ENCODE data around the gene GLIPR1.
"Not testable (repeated sequence)": the region's sequence is repeated elsewhere in the genome, so short reads cannot be mapped to it uniquely, and the experiment has no call there.

The GLIPR1 gene

DNA sequence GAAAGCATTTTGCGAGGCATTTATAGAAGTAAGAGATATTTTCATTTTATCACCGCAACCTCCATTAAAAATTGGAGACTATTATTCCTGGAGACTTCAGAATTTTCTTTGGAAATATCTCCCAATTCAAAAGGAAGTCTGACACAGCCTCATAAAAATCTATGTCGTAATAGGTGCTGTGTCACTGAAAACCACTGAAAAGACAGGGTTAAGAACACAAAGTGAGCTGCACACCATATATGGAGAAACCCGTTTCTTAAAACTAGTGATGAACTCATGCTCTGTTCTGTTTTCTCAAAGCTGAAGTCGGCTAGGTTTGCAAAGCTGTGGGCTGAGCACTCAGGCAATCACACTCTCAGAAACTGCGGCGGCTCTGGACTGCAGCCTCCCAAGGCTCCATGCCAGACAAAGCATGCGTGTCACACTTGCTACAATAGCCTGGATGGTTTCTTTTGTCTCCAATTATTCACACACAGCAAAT, at the start of gene GLIPR1:
Gene GLIPR1 (plus strand): TSS at position 287 of the 481 bp plus-strand sequence. CDS start 126 bp downstream, at position 413.
- Mint-ChIP-seq H3K4me1 (peaks cover 73% of the 10 kb centered on the region), H3K36me3 (peaks cover 54% of the 10 kb centered on the region), H3K27ac (peak within 1 kb of the TSS; percentile 96), H3K4me3 (peak within 1 kb of the TSS; percentile 87), H3K9me3 (no peaks in the 10 kb centered on the region)
- DNase-seq (ENCODE audit: low spot score in 2 of 2) = peak; percentile 55 to 84
- ATAC-seq = peak; percentile 92

DNA sequence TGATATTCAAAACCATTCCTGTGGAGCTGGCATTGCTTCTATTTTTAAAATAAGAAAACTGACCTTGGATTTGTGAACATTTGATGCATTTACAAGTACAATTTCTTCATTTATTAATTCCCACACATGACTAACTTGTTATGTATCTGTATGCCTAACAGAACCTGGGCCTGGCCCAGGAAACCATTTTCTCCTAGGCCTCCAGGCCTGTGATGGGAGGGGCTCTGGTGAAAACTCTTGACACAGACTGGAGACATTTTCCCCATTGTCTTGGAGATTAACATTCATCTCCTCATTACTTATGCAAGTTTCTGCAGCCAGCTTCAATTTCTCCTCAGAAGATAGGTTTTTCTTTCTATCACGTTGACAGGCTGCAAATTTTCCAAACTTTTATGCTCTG, 47.6 kb upstream of the GLIPR1 start:
- no peak for ATAC-seq
- no peak overlapping the region for H3K4me3 Mint-ChIP-seq

DNA sequence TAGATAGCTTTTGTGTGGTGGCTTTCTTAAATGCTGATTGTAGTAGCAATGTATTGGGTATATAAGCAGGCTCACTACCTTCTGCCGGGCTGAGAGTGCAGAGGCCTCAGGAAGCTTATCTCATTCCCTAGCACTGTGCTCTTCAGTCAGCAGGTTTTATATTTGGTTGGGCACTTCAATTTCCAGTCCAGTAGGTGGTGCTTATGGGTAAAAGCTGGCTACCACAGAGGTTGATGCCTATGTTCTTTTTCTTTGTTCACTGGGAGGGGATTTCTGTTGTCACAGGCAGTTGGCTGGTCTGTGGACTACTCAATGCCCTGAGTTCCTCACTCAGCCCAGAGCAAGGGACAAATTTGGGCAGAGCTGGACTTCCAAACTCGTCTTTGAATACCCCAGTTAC, 43.0 kb upstream of the GLIPR1 start:
- H3K36me3 Mint-ChIP-seq = no peaks in the 10 kb centered on the region
- H3K4me1 Mint-ChIP-seq = no peaks in the 10 kb centered on the region
- H3K9me3 Mint-ChIP-seq = no peaks in the 10 kb centered on the region
- ATAC-seq (peak; percentile 86), DNase-seq (ENCODE audit: low spot score in 2 of 2) (no peak)
- H3K4me3 Mint-ChIP-seq = no peak overlapping the region
- H3K27ac Mint-ChIP-seq = no peak overlapping the region

More for the DNA sequence above, 47.6 kb upstream of the GLIPR1 start:
- Mint-ChIP-seq H3K36me3 (no peaks in the 10 kb centered on the region), H3K27ac (no peak overlapping the region), H3K4me1 (no peaks in the 10 kb centered on the region), H3K9me3 (peaks cover under 1% of the 10 kb centered on the region)
- DNase-seq (ENCODE audit: low spot score in 2 of 2) = no peak

DNA sequence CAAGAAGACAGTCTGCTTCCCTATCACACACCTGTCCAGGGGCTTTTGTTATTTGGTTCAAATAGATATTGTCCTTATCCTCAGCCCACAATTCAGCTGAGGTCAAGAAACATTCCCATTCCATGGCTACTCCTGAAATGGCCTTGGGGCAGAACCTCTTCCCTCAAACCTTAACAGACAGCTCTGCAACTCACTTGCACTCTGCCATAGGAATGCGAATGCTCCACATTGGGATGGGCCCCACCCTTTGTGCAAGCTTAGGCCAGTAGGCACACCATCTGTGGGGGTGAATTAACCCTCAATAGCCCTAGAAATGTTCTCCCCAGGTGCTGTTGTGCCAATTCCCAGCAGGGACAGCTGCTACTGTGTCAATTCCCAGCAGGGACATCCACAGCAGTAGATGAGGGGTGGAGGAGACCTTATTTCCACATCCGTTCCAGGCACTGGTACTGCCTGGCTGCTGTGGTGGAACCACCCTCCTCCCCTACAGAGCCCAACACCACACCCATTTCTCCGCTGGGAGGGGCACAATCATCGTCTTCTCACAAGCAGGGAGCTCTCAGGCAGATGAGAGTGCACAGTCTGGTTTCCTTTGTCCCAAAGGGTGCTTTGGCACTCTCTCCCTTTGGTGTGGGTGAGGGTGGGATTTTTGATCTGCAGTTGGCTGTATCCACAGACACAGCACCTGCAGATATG, 42.3 kb upstream of the GLIPR1 start:
- no peaks in the 10 kb centered on the region for H3K36me3 Mint-ChIP-seq
- H3K9me3 Mint-ChIP-seq = no peaks in the 10 kb centered on the region
- ATAC-seq = peak; percentile 60
- DNase-seq (ENCODE audit: low spot score in 2 of 2) = no peak
- no peaks in the 10 kb centered on the region for H3K4me1 Mint-ChIP-seq
- no peak overlapping the region for H3K27ac Mint-ChIP-seq
- no peak overlapping the region for H3K4me3 Mint-ChIP-seq

DNA sequence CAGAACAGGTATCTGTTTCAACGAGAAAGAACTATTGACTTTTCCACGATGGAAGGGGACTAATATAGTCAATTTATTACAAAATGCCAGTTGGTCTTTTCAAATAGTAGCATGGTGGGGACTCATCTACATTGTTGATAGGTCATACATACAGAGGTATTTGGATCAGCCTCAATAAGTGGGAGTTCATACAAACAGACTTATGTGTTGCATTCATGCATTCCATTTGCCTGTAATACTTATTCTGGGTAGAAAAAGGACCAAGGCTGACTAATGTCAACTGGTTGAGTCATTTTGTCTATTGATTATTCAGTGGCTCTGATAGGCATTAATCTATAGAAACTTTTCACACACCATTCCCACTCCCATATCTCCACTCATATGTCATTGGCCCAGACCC, 41.5 kb upstream of the GLIPR1 start:
- Mint-ChIP-seq H3K27ac (no peak overlapping the region), H3K36me3 (no peaks in the 10 kb centered on the region), H3K4me1 (no peaks in the 10 kb centered on the region), H3K9me3 (no peaks in the 10 kb centered on the region), H3K4me3 (no peak overlapping the region)
- DNase-seq (ENCODE audit: low spot score in 2 of 2) (no peak), ATAC-seq (no peak)

DNA sequence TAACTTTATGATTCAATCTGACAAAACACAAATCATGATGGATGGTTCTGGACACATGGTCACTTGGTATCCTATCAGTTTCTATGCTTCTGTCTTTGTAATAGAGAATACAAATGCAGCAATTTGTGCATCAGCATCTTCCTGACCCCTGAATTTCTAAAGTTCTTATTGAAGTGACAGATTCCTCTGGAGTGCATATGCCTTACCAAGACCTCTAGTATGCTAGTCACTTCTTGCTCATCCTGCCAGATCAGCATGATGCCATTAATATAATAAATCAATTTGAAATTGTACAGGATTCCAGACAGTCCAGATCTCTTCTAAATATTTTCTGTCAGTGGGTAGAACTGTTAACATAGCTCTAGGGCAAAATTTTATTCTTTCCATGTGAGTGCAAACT, 40.6 kb upstream of the GLIPR1 start:
- Mint-ChIP-seq H3K27ac (no peak overlapping the region), H3K9me3 (no peaks in the 10 kb centered on the region), H3K36me3 (no peaks in the 10 kb centered on the region), H3K4me3 (no peak overlapping the region), H3K4me1 (no peaks in the 10 kb centered on the region)
- DNase-seq (ENCODE audit: low spot score in 2 of 2) (no peak), ATAC-seq (no peak)

DNA sequence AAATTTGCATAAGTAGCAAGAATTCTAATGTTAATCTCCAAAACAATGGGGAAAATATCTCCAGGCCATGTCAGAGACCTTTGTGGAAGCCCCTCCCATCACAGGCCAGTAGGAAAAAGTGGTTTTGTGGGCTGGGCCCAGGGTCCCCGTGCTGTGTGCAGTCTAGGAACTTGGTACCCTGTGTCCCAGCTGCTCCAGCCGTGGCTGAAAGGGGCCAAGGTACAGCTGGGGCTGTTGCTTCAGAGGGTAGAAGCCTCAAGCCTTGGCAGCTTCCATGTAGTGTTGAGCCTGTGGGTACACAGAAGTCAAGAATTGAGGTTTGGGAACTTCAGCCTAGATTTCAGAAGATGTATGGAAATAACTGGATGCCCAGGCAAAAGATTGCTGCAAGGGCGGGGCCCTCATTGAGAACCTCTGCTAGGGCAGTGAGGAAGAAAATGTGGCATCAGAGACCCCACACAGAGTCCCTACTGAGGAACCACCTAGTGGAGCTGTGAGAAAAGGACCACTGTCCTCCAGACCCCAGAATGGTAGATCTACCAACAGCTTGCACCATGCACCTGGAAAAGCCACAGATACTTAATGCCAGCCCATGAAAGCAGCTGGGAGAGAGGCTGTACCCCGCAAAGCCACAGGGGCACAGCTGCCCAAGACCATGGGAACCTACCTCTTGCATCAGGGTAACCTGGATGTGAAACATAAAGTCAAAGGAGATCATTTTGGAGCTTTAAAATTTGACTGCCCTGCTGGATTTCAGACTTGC, 38.7 kb upstream of the GLIPR1 start:
- not testable (repeated sequence) for H3K27ac Mint-ChIP-seq; H3K4me1 Mint-ChIP-seq; DNase-seq (ENCODE audit: low spot score in 2 of 2); H3K36me3 Mint-ChIP-seq; H3K4me3 Mint-ChIP-seq; ATAC-seq; H3K9me3 Mint-ChIP-seq

DNA sequence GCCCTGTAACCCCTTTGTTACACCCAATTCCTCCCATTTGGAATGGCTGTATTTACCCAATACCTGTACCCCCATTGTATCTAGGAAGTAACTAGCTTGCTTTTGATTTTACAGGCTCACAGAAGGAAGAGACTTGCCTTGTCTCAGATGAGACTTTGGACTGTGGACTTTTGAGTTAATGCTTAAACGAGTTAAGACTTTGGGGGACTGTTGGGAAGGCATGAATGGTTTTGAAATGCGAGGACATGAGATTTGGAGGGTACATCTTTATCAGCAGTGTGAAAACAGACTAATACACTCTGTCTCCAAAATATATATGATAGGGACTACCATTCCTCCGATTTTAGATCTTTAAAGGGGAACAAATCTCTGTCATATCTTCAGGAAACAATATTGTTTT, 38.1 kb upstream of the GLIPR1 start:
- not testable (repeated sequence) for H3K36me3 Mint-ChIP-seq; DNase-seq (ENCODE audit: low spot score in 2 of 2); H3K27ac Mint-ChIP-seq; H3K4me1 Mint-ChIP-seq; ATAC-seq; H3K9me3 Mint-ChIP-seq; H3K4me3 Mint-ChIP-seq

DNA sequence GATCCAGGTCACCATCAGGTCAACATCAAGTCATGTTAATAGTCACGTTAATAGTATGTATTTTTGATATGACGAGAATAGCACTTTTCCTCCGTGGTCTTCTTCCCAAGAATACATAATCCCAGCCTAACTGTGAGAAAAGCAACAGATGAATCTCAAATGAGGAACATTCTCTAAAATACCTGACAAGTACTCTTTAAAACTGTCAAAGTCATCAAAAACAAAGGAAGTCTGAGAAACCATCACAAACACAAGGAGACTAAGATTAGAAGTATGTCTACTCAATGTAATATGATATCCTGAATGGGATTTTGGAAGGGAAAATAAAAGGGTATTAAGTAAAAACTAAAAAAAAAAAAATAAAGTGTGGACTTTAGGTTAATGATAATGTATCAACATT, 36.8 kb upstream of the GLIPR1 start:
- no peaks in the 10 kb centered on the region for H3K9me3 Mint-ChIP-seq
- no peak overlapping the region for H3K27ac Mint-ChIP-seq
- H3K36me3 Mint-ChIP-seq = no peaks in the 10 kb centered on the region
- H3K4me3 Mint-ChIP-seq = no peak overlapping the region
- ATAC-seq = no peak
- no peak for DNase-seq (ENCODE audit: low spot score in 2 of 2)
- H3K4me1 Mint-ChIP-seq = no peaks in the 10 kb centered on the region

DNA sequence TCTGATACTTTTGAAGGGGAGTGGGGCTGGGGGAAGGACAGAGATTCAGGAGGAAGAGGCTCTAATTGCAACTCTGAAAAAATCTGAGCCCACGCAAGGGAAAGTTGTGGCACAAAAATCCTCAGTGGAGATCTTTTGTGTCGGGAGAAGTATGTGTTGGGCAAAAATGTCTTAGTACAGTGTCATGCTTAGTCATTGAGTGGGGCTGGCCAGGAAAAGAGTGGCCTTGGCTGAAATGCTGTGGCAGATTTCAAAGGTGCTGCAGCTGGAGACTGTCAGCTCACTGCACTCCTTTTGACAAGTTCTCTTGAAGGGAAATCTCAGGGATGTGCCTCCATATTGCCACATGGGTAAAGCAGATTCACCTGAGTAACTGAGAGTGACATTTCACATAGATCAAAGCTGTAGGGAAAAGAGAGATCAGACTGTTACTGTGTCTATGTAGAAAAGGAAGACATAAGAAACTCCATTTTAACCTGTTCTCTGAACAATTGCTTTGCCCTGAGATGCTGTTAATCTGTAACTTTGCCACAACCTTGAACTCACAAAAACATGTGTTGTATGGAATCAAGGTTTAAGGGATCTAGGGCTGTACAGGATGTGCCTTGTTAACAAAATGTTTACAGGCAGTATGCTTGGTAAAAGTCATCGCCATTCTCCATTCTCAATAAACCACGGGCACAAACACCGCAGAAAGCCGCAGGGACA, 36.0 kb upstream of the GLIPR1 start:
- H3K4me1 Mint-ChIP-seq = no peaks in the 10 kb centered on the region
- no peaks in the 10 kb centered on the region for H3K9me3 Mint-ChIP-seq
- H3K36me3 Mint-ChIP-seq = no peaks in the 10 kb centered on the region
- no peak for ATAC-seq
- H3K27ac Mint-ChIP-seq = no peak overlapping the region
- no peak for DNase-seq (ENCODE audit: low spot score in 2 of 2)
- H3K4me3 Mint-ChIP-seq = no peak overlapping the region

DNA sequence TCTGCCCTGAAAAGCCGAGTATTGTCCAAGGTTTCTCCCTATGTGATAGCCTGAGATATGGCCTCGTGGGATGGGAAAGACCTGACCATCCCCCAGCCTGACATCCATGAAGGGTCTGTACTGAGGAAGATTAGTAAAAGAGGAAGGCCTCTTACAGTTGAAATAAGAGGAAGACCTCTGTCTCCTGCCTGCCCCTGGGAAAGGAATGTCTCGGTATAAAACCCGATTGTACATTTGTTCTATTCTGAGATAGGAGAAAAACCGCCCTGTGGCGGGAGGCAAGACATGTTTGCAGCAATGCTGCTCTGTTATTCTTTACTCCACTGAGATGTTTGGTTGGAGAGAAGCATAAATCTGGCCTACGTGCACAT, 35.4 kb upstream of the GLIPR1 start:
- not testable (repeated sequence) for H3K4me1 Mint-ChIP-seq; H3K27ac Mint-ChIP-seq; H3K9me3 Mint-ChIP-seq; ATAC-seq; DNase-seq (ENCODE audit: low spot score in 2 of 2); H3K36me3 Mint-ChIP-seq; H3K4me3 Mint-ChIP-seq

DNA sequence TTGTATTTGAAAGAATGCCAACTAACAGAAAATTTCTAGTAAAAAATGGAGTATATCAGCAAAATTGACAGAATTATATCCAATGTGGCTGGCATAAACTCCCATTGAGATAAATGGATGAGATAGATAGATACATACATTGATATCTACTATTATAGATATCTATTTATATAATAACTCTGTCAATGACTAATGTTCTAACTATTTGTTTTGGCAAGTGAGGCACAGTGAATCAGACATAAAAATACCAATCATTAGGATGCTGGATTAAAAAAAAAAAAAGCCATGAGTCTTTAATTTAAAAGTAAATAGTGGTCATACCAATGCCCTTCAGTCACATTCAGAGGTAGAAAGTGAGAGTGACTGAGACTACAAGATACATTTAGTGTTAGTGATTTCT, 33.7 kb upstream of the GLIPR1 start:
- Mint-ChIP-seq H3K27ac (no peak overlapping the region), H3K4me3 (no peak overlapping the region), H3K9me3 (no peaks in the 10 kb centered on the region), H3K36me3 (no peaks in the 10 kb centered on the region), H3K4me1 (no peaks in the 10 kb centered on the region)
- ATAC-seq = no peak
- no peak for DNase-seq (ENCODE audit: low spot score in 2 of 2)

DNA sequence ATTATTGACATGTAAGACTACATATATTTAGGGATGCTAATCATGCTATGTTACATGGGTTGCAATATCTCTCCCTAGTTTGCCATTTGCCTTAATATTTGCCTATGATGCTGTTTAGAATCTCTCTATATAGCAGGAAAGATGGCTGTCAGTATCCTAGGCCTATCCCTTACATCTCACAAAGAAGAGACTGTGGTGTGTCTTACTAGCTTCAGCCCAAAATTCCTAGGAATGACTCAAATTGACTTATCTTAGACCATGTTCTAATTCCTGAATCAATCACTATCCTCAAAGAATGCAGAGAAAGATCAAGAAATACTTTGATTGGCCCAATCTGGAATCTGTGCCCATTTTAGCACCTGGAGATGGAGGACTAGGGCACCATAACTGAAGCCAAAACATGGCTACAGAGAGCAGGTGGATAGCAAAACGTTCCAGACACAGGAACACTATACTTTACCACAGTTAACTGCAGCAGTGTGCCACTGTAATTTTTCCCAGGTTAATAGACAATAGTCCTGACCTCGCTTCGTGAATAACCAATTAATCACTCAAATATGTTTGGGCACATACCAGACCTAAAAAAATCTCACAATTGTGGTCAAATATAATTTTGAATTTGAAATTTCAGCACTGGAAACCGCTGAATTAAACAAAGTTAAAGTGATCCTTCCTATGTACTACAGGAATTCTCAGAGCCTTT, 32.7 kb upstream of the GLIPR1 start:
- Mint-ChIP-seq H3K4me1 (no peaks in the 10 kb centered on the region), H3K27ac (no peak overlapping the region), H3K4me3 (no peak overlapping the region), H3K36me3 (no peaks in the 10 kb centered on the region), H3K9me3 (no peaks in the 10 kb centered on the region)
- DNase-seq (ENCODE audit: low spot score in 2 of 2) (no peak), ATAC-seq (no peak)

DNA sequence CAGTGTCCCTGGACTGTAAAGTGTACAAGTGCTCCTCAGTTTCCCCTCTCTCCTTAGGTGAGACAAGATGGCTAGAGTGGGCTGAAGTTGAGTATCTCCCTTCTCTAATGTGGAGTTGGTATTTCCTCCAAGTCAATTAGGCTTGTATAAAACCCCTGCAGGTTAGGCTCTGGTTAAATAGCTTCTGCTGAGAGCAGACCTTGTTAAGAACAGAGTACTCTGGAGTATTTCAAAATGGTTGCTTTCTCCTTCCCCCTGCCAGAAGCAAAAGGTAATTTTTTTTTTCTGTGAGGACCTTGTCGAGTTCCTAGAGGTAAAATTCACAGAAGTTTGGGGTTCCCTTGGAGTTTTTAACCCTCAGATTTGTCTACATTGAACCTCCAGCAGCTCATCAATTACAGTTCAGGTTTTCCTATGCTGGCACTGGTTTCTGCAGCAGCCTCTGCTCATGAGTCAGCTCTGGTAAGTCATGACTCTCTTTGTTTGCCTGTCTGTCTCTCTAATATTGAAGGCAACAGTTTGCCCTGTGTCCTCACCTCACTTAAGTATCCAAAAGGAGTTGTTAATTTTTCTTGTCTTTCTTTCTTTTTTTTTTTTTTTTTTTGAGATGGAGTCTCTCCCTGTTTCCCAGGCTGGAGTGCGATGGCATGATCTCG, 27.8 kb upstream of the GLIPR1 start:
- ATAC-seq = peak; percentile 61

DNA sequence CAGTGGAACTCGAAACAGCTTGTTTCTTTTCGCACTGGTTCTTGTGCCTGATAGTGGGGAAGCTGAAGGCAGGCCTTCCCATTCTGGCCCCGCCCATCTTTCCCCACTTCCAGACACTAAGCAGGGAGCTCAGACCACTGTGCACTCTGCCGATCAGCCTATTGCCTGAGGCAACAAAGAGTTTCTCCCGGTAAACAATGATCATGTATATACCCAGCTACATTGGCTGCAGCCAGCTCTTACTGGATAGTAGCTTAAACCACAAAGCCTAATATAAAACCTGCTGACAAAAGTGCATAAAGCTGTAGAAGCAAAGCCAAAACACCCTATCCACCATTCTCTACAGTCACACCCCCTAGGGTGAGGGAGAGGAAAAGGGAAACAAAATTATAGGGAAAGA, 24.7 kb upstream of the GLIPR1 start:
- ATAC-seq (no peak), DNase-seq (ENCODE audit: low spot score in 2 of 2) (no peak)
- no peak overlapping the region for H3K27ac Mint-ChIP-seq
- H3K4me3 Mint-ChIP-seq = no peak overlapping the region
- no peaks in the 10 kb centered on the region for H3K36me3 Mint-ChIP-seq
- peaks cover 44% of the 10 kb centered on the region for H3K4me1 Mint-ChIP-seq
- H3K9me3 Mint-ChIP-seq = peaks cover 5% of the 10 kb centered on the region

More for the DNA sequence above, 27.8 kb upstream of the GLIPR1 start:
- DNase-seq (ENCODE audit: low spot score in 2 of 2) = no peak
- Mint-ChIP-seq H3K4me1 (peaks cover 19% of the 10 kb centered on the region), H3K4me3 (no peak overlapping the region), H3K9me3 (peaks cover 4% of the 10 kb centered on the region), H3K36me3 (no peaks in the 10 kb centered on the region), H3K27ac (no peak overlapping the region)
